Esophagus (tissue), 2 donors: ENCODE results near the gene SLC41A1. TPM values are rescaled to one million over a fixed set of nuclear protein-coding genes. Genes with fewer than 3 reads are reported as not detected.
"Not testable (repeated sequence)": the region's sequence is repeated elsewhere in the genome, so short reads cannot be mapped to it uniquely, and the experiment has no call there.

ENCODE experiments used
- H3K27ac ChIP-seq, 2 donors: one replicate each; pipeline ENCODE4 v1.5.1; 2013; ENCODE audit warnings: low read depth in 2 of 2, mild to moderate bottlenecking in 2 of 2, inconsistent platforms in 1 of 2, low read length in 1 of 2, moderate library complexity in 1 of 2
- H3K27me3 ChIP-seq, 2 donors: one replicate each; pipeline ENCODE4 v1.6.1; 2013; ENCODE audit warnings: low read length in 2 of 2, control low read depth in 1 of 2, mild to moderate bottlenecking in 1 of 2; ENCODE audit not compliant: insufficient read depth in 2 of 2, control insufficient read depth in 1 of 2
- H3K36me3 ChIP-seq, 2 donors: one replicate each; pipeline ENCODE4 v1.6.1; 2013; ENCODE audit warnings: low read length in 1 of 2; ENCODE audit not compliant: control insufficient read depth in 2 of 2, insufficient read depth in 2 of 2
- H3K4me1 ChIP-seq, 2 donors: one replicate each; pipeline ENCODE4 v1.6.1; 2013; ENCODE audit warnings: low read length in 1 of 2; ENCODE audit not compliant: control insufficient read depth in 2 of 2, insufficient read depth in 2 of 2
- H3K4me3 ChIP-seq, 2 donors: one replicate each; pipeline ENCODE4 v1.5.1; 2013; ENCODE audit warnings: low read length in 2 of 2, mild to moderate bottlenecking in 2 of 2, low read depth in 1 of 2, moderate library complexity in 1 of 2
- H3K9me3 ChIP-seq, 2 donors: one replicate each; pipeline ENCODE4 v1.6.1; 2013; ENCODE audit warnings: mild to moderate bottlenecking in 2 of 2, low read depth in 1 of 2, low read length in 1 of 2, moderate library complexity in 1 of 2; ENCODE audit not compliant: control insufficient read depth in 2 of 2, insufficient read depth in 1 of 2
- WGBS, 2 donors: extraction: QIAGEN DNeasy Blood & Tissue Kit; methylation state at CpG; one replicate each; pipeline ENCODE4 v1.1.7; 2013; 5-methylcytosine and 5-hydroxymethylcytosine counted together
- polyA plus RNA-seq, 2 donors: library from polyadenylated mRNA; stranded (reverse); fragments of 200-250 nt; gene quantifications; one replicate each; pipeline ENCODE4 v1.2.3, GENCODE V29; 2013
- donor health status: healthy with polysubstance abuse.
- donor health status: Bipolar disorder and iron deficiency.

SLC41A1 gene
- 1 to 10 TPM; 2.6 to 5.0 TPM for polyA plus RNA-seq

- peak within 1 kb of the TSS; percentile 81 to 84 for H3K4me3 ChIP-seq
- peak within 1 kb of the TSS; percentile 77 to 81 for H3K27ac ChIP-seq
- H3K4me1 ChIP-seq: peaks cover 0 to 11% of the 10 kb centered on the region in 2 donors
- H3K27me3 ChIP-seq: no peaks in the 10 kb centered on the region
- no peaks in the 10 kb centered on the region for H3K9me3 ChIP-seq
- peaks cover 0 to 4% of the 10 kb centered on the region in 2 donors for H3K36me3 ChIP-seq
- WGBS, 2 donors: 1% methylated on average over 64 to 83 of the region's 83 CpGs
Measured at GRCh38 chr1:205812878-205813754, at the start of gene SLC41A1. Gene SLC41A1 (minus strand): TSS chr1:205813198. CDS start chr1:205810441, 2,757 bp downstream.

- Histone ChIP-seq H3K4me1 (no peaks in the 10 kb centered on the region), H3K4me3 (no peak overlapping the region), H3K9me3 (no peaks in the 10 kb centered on the region), H3K27me3 (no peaks in the 10 kb centered on the region), H3K27ac (no peak overlapping the region), H3K36me3 (no peaks in the 10 kb centered on the region)
- 99 to 100% methylated on average over 2 of the region's 2 CpGs for WGBS, 2 donors
Measured at GRCh38 chr1:205861540-205861939, 48.5 kb upstream of the SLC41A1 start.

GRCh38 chr1:205858141-205858961 lies 45.4 kb upstream of the SLC41A1 start:
- Histone ChIP-seq H3K9me3 (no peaks in the 10 kb centered on the region), H3K36me3 (no peaks in the 10 kb centered on the region), H3K27me3 (no peaks in the 10 kb centered on the region), H3K4me1 (no peaks in the 10 kb centered on the region), H3K4me3 (no peak overlapping the region), H3K27ac (no peak overlapping the region)
- WGBS, 2 donors: 57% methylated on average over 6 of the region's 6 CpGs

- H3K9me3 ChIP-seq, H3K4me3 ChIP-seq, H3K4me1 ChIP-seq, H3K36me3 ChIP-seq, H3K27me3 ChIP-seq, H3K27ac ChIP-seq: not testable (repeated sequence)
- 50 to 63% methylated on average over 2 of the region's 2 CpGs for WGBS, 2 donors
Measured at GRCh38 chr1:205857501-205857900, 44.5 kb upstream of the SLC41A1 start.

- Histone ChIP-seq H3K9me3 (no peaks in the 10 kb centered on the region), H3K4me1 (no peaks in the 10 kb centered on the region), H3K27me3 (no peaks in the 10 kb centered on the region), H3K36me3 (no peaks in the 10 kb centered on the region), H3K4me3 (no peak overlapping the region), H3K27ac (no peak overlapping the region)
Measured at GRCh38 chr1:205856433-205856832, 43.4 kb upstream of the SLC41A1 start.

GRCh38 chr1:205852969-205853368 lies 40.0 kb upstream of the SLC41A1 start:
- Histone ChIP-seq H3K27ac (no peak overlapping the region), H3K4me1 (peaks cover 0 to 2% of the 10 kb centered on the region in 2 donors), H3K36me3 (no peaks in the 10 kb centered on the region), H3K27me3 (no peaks in the 10 kb centered on the region), H3K9me3 (no peaks in the 10 kb centered on the region), H3K4me3 (no peak overlapping the region)

GRCh38 chr1:205851993-205852392 lies 39.0 kb upstream of the SLC41A1 start:
- Histone ChIP-seq H3K36me3 (no peaks in the 10 kb centered on the region), H3K4me1 (peaks cover 0 to 2% of the 10 kb centered on the region in 2 donors), H3K4me3 (no peak overlapping the region), H3K9me3 (no peaks in the 10 kb centered on the region), H3K27me3 (no peaks in the 10 kb centered on the region), H3K27ac (no peak overlapping the region)
- 48 to 59% methylated on average over 4 of the region's 4 CpGs for WGBS, 2 donors

GRCh38 chr1:205849619-205850355 lies 36.8 kb upstream of the SLC41A1 start, which contains the start of gene PM20D1:
Gene PM20D1 (minus strand): TSS chr1:205850132. CDS start chr1:205850072, 60 bp downstream.
- no peaks in the 10 kb centered on the region for H3K36me3 ChIP-seq
- H3K4me1 ChIP-seq: peaks cover 0 to 2% of the 10 kb centered on the region in 2 donors
- H3K27me3 ChIP-seq: no peaks in the 10 kb centered on the region
- no peaks in the 10 kb centered on the region for H3K9me3 ChIP-seq
- 65 to 79% methylated on average over 39 of the region's 39 CpGs for WGBS, 2 donors
- peak within 1 kb of the TSS in 1 of 2 donors; percentile 23 for H3K4me3 ChIP-seq
- no peak within 1 kb of the TSS for H3K27ac ChIP-seq
